ENCODE data around the gene SIVA1.

DNA sequence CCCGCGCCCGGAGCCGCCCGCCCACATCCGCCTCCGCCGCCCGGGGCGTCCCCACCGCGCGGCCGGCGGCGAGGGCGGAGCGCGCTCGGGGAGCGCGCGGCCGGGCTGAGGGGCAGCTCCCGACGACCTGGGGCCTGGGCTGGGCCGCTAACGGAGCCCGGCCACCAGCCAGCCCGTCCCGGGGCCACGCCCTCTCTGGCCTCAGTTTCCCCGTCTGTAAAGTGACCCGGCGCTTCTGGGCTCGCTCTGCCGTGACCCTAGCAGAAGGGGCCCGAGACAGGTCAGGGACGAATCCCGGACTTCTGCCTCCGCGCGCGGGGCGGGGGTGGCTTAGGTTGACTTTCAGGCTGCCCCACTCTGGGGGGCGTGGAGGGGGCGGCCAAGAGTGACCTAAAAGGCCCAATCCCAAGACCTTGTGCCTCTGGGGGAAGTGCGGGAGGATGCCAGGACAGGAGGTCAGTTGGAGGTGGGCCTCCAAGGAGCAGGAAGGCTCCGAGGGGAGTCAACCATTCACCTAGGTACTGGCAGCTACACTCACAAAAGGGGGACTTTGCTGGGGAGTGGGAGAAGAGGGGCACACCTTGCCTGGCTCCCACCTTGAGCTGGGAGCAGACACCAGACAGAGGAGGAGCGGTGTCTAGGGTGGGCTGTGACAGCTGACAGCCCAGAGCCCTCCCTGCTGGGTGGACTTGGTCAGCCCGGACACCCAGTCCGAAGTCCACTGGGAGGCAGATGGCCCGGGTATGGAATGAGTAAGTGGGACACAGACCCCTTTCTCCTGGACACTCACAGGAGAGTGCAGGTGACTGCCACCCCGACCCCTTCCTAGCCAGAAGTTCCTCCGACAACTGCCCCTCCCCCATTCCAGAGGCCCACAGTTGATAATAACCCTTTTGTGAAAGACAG is 43.1 kb downstream of the SIVA1 start:
- TF ChIP-seq, protein P1, sequence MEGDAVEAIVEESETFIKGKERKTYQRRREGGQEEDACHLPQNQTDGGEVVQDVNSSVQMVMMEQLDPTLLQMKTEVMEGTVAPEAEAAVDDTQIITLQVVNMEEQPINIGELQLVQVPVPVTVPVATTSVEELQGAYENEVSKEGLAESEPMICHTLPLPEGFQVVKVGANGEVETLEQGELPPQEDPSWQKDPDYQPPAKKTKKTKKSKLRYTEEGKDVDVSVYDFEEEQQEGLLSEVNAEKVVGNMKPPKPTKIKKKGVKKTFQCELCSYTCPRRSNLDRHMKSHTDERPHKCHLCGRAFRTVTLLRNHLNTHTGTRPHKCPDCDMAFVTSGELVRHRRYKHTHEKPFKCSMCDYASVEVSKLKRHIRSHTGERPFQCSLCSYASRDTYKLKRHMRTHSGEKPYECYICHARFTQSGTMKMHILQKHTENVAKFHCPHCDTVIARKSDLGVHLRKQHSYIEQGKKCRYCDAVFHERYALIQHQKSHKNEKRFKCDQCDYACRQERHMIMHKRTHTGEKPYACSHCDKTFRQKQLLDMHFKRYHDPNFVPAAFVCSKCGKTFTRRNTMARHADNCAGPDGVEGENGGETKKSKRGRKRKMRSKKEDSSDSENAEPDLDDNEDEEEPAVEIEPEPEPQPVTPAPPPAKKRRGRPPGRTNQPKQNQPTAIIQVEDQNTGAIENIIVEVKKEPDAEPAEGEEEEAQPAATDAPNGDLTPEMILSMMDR (conservative IDR thresholded peaks at IDR 0.05): no peak
- no peak for TF ChIP-seq EZH2 (IDR thresholded peaks at IDR 0.05; ENCODE audit: low read depth)
